RWPE2 (cell line): Measurements from ENCODE around the gene EIF4H.

Source experiments
- ATAC-seq: fragments of 200-7000 bp; cut with Tn5 transposase; 3 replicates; pipeline ENCODE4 v1.9.1; 2021; ENCODE audit warnings: low read depth
- DNase-seq: peaks from one replicate; pipeline ENCODE4 v3.0.0-alpha.2; 2020; ENCODE audit warnings: low spot score
- H3K27ac ChIP-seq: fragments of 450-650 bp; 2 replicates; pipeline ENCODE4 v1.5.1; 2017; ENCODE audit warnings: mild to moderate bottlenecking; ENCODE audit not compliant: poor library complexity, severe bottlenecking
- H3K27me3 ChIP-seq: fragments of 250-450 bp; sonication (Bioruptor Pico); 2 replicates; pipeline ENCODE4 v1.5.1; 2021; ENCODE audit warnings: mild to moderate bottlenecking, moderate library complexity; ENCODE audit not compliant: insufficient read depth, poor library complexity, severe bottlenecking
- H3K36me3 ChIP-seq: fragments of 250-450 bp; sonication (Bioruptor Pico); 2 replicates; pipeline ENCODE4 v1.5.1; 2020; ENCODE audit warnings: low read depth, mild to moderate bottlenecking, moderate library complexity
- H3K4me1 ChIP-seq: fragments of 250-450 bp; sonication (Bioruptor Pico); 2 replicates; pipeline ENCODE4 v1.5.1; 2021; ENCODE audit warnings: mild to moderate bottlenecking, moderate library complexity; ENCODE audit not compliant: insufficient read depth, poor library complexity, severe bottlenecking
- H3K4me3 ChIP-seq: fragments of 250-450 bp; sonication (Bioruptor Pico); 2 replicates; pipeline ENCODE4 v1.5.1; 2021; ENCODE audit warnings: mild to moderate bottlenecking, moderate library complexity; ENCODE audit not compliant: severe bottlenecking
- H3K9me3 ChIP-seq: fragments of 250-450 bp; sonication (Bioruptor Pico); 2 replicates; pipeline ENCODE4 v1.5.1; 2021; ENCODE audit warnings: mild to moderate bottlenecking, moderate library complexity; ENCODE audit not compliant: severe bottlenecking
- CTCF ChIP-seq: fragments of 450-650 bp; IDR thresholded peaks from one replicate; pipeline ENCODE4 v1.5.1; 2017; ENCODE audit warnings: mild to moderate bottlenecking, moderate library complexity; ENCODE audit not compliant: poor library complexity, severe bottlenecking

EIF4H gene

GRCh38 chr7:74230446-74231231, 56.5 kb downstream of the EIF4H start:
- Histone ChIP-seq H3K4me1 (no peaks in the 10 kb centered on the region), H3K27me3 (no peaks in the 10 kb centered on the region), H3K9me3 (no peaks in the 10 kb centered on the region), H3K36me3 (peaks cover 63% of the 10 kb centered on the region), H3K4me3 (no peak overlapping the region), H3K27ac (no peak overlapping the region)
- DNase-seq (no peak), ATAC-seq (no peak)
- TF ChIP-seq CTCF: no peak

GRCh38 chr7:74231232-74231590, 57.1 kb downstream of the EIF4H start:
- peaks cover 66% of the 10 kb centered on the region for H3K36me3 ChIP-seq
- DNase-seq (no peak), ATAC-seq (no peak)
- H3K4me1 ChIP-seq: no peaks in the 10 kb centered on the region
- no peaks in the 10 kb centered on the region for H3K27me3 ChIP-seq
- H3K4me3 ChIP-seq: no peak overlapping the region
- no peak overlapping the region for H3K27ac ChIP-seq
- TF ChIP-seq CTCF: no peak
- H3K9me3 ChIP-seq: no peaks in the 10 kb centered on the region

- TF ChIP-seq CTCF: no peak
- ATAC-seq: no peak
- peaks cover 86% of the 10 kb centered on the region for H3K36me3 ChIP-seq
These were observed 59.6 kb downstream of the EIF4H start for GRCh38 chr7:74233655-74234285.

GRCh38 chr7:74235518-74236268, 61.5 kb downstream of the EIF4H start:
- no peak for TF ChIP-seq CTCF
- Histone ChIP-seq H3K4me3 (no peak overlapping the region), H3K4me1 (no peaks in the 10 kb centered on the region), H3K36me3 (peaks cover 89% of the 10 kb centered on the region), H3K27me3 (no peaks in the 10 kb centered on the region), H3K9me3 (no peaks in the 10 kb centered on the region), H3K27ac (no peak overlapping the region)
- ATAC-seq: no peak
- DNase-seq: no peak

More at GRCh38 chr7:74233655-74234285, 59.6 kb downstream of the EIF4H start:
- H3K4me1 ChIP-seq: no peaks in the 10 kb centered on the region
- no peaks in the 10 kb centered on the region for H3K27me3 ChIP-seq
- no peaks in the 10 kb centered on the region for H3K9me3 ChIP-seq
- DNase-seq: no peak
- H3K4me3 ChIP-seq: no peak overlapping the region
- H3K27ac ChIP-seq: no peak overlapping the region
